Stimulated activated CD8-positive, alpha-beta memory T cell treated with anti-CD3 and anti-CD28 coated beads, Interleukin-15, amount 100 ng/mL, for 24 hours (primary cell): ENCODE data around the gene BAIAP3.
A peak's percentile ranks its signal among the peaks of the same experiment; 100 is the strongest.

Source experiments
- DNase-seq: peaks from one replicate; pipeline ENCODE4 v3.0.0-alpha.2; 2020; ENCODE audit warnings: low read depth

Gene BAIAP3

GRCh38 chr16:1300664-1301476 is 32.6 kb upstream of the BAIAP3 start:
- peak; percentile 49 for DNase-seq

GRCh38 chr16:1301562-1301961 is 31.9 kb upstream of the BAIAP3 start:
- no peak for DNase-seq

GRCh38 chr16:1305823-1306222 is 27.6 kb upstream of the BAIAP3 start:
- DNase-seq = no peak

- no peak for DNase-seq
Measured at GRCh38 chr16:1306334-1306733, 27.1 kb upstream of the BAIAP3 start.

GRCh38 chr16:1308036-1308976 is 25.1 kb upstream of the BAIAP3 start:
- no peak for DNase-seq

- DNase-seq = peak; percentile 90
Measured at GRCh38 chr16:1308977-1309885, 24.2 kb upstream of the BAIAP3 start, which contains the start of gene UBE2I. Gene UBE2I (plus strand): TSS chr16:1309636. CDS start chr16:1314031, 4,395 bp downstream.

GRCh38 chr16:1309888-1310831 is 23.3 kb upstream of the BAIAP3 start:
- DNase-seq = peak; percentile 30

- no peak for DNase-seq
Measured at GRCh38 chr16:1310832-1311200, 22.6 kb upstream of the BAIAP3 start.

- no peak for DNase-seq
Measured at GRCh38 chr16:1311212-1311737, 22.2 kb upstream of the BAIAP3 start.

- DNase-seq = no peak
Measured at GRCh38 chr16:1311738-1312466, 21.5 kb upstream of the BAIAP3 start.

GRCh38 chr16:1312467-1312816 is 21.0 kb upstream of the BAIAP3 start:
- DNase-seq = no peak

GRCh38 chr16:1312903-1313302 is 20.5 kb upstream of the BAIAP3 start:
- DNase-seq = no peak

GRCh38 chr16:1313721-1314369 is 19.6 kb upstream of the BAIAP3 start:
- no peak for DNase-seq

- no peak for DNase-seq
Measured at GRCh38 chr16:1314399-1315068, 18.9 kb upstream of the BAIAP3 start.

GRCh38 chr16:1315081-1316032 is 18.1 kb upstream of the BAIAP3 start:
- DNase-seq = no peak

- no peak for DNase-seq
Measured at GRCh38 chr16:1316033-1316405, 17.4 kb upstream of the BAIAP3 start.

- DNase-seq = no peak
Measured at GRCh38 chr16:1317479-1318267, 15.8 kb upstream of the BAIAP3 start.
